ENCODE data around the gene DNAH1.
A peak's percentile ranks its signal among the peaks of the same experiment; 100 is the strongest.
"Not testable (repeated sequence)": the region's sequence is repeated elsewhere in the genome, so short reads cannot be mapped to it uniquely, and the experiment has no call there.

The DNAH1 gene

GRCh38 chr3:52338131-52338530 lies 22.0 kb downstream of the DNAH1 start:
- not testable (repeated sequence) for DNase-seq (ENCODE audit: low spot score)

GRCh38 chr3:52339612-52340011 lies 23.5 kb downstream of the DNAH1 start:
- peak; percentile 65 for DNase-seq (ENCODE audit: low spot score)

DNA sequence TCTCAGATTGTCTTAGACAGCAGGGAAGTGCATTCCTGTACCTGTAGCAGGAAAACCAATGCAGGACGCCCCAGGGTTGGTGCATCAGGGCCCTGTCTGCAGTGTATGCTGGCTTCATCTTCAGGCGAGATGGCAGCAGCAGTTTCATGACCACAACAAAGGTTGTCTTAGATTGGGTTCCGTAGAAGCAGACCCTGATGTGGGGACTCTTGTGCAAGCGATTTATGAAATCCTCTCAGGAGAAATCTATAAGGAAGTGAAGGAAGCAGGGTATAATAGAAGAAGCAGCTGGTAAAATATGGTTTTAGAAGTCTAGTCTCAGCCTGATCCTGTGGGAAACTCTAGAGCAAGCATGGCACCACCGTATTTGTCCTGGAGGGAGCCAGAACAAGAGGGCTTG lies 25.0 kb downstream of the DNAH1 start:
- no peak for DNase-seq (ENCODE audit: low spot score)

- DNase-seq (ENCODE audit: low spot score): no peak
Measured at GRCh38 chr3:52343946-52344600, 28.0 kb downstream of the DNAH1 start.

- DNase-seq (ENCODE audit: low spot score): peak; percentile 70
Measured at GRCh38 chr3:52345521-52346109, 29.5 kb downstream of the DNAH1 start.

DNA sequence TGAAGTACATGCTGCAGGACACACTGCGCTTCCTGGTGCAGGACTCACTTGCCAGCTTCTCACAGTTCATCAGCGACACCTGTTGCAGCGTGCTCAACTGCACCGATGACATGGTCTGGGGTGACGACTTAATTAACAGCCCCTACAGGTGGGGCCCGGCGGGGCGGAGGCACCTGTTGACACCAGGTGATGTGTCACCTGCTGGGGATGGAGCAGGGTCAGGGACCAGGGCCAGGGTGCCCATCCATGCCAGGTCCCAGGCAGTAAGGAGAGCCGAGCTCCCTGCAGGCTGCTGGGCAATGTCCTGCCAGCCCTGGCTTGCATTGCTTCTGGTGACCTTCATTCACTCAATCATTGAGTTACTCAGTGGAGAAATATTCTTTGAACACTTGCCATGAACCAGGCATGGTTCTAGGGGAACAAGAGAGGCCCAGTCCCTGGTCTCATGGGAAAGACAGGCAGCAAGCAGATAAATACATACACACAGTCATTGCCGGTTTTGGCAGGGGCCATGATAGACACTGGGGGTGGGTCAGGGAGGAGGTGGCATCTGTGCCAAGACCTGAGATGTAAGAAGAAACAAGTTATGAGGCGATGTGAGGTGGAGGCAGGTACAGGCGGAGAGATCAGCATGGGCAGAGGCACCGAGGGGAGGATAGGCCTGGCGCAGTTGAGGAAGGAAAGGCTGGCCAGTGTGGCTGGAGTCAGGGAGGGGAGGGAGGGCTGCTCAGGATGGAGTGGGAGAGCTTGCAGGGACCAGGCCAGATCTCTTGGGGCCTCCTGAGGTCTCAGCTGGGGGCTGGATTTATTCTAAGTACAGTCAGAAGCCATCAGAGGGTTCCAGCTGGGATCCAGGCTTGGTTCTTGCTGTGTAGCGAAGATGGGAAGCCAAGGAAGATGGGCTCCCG lies 30.8 kb downstream of the DNAH1 start:
- DNase-seq (ENCODE audit: low spot score): peak; percentile 88

DNA sequence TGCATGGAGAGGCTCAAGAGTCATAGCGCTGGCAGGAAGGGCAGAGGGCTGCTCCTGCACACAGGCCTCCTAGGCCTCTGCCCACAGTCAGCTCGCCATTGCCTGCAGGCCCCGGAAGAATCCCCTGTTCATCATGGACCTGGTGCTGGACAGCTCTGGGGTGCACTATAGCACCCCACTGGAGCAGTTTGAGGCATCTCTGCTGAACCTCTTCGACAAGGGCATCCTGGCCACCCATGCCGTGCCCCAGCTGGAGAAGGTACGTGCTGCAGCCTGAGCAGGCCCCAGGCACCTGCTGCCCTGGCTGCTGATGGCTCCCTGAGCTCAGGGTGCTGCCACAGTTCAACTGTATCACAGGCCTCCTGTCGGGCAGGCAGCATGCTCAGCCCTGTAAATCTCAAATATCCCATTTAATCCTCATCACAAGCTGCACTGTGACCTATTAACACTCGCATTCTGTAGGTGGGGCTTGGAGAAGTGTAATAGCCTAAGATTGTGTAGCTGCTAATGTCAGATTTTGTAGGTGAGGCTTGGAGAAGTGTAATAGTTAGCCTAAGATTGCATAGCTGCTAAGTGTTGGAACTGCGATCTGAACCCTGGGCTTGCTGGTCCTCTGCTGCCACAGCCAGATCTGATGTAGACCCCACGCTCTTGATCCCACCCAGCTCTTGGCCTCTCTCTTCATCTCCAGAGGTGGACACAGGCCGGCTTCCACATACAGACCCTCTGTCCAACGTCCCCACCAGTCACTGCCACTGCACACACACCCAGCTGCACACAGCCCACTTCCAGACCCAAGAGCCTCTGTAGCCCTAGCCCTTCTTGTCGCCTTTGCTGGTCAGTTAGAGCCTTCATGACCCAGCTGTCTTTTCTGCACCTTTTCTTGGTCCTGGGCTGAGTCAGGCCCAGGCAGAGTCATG lies 31.9 kb downstream of the DNAH1 start:
- no peak for DNase-seq (ENCODE audit: low spot score)

GRCh38 chr3:52349131-52349530 lies 33.0 kb downstream of the DNAH1 start:
- DNase-seq (ENCODE audit: low spot score): no peak

- no peak for DNase-seq (ENCODE audit: low spot score)
Measured at GRCh38 chr3:52349611-52350395, 33.7 kb downstream of the DNAH1 start.

DNA sequence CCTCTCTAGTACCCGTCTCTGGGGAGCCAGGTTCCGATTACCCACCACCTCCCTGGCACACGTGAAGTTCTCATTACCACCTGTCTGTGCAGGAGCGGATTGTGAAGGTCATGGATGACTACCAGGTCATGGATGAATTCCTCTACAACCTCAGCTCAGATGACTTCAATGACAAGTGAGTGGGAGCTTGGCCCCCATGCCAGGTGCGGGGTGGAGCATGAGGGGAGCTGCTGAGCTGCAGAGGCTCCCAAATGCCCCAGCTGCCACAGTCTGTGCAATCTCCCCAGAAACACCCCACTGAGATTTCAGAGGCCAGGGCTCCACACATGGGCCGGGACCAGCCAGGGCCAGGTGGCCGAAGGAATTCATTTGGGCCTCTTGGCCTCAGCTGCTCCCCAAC lies 34.3 kb downstream of the DNAH1 start:
- DNase-seq (ENCODE audit: low spot score): no peak

DNA sequence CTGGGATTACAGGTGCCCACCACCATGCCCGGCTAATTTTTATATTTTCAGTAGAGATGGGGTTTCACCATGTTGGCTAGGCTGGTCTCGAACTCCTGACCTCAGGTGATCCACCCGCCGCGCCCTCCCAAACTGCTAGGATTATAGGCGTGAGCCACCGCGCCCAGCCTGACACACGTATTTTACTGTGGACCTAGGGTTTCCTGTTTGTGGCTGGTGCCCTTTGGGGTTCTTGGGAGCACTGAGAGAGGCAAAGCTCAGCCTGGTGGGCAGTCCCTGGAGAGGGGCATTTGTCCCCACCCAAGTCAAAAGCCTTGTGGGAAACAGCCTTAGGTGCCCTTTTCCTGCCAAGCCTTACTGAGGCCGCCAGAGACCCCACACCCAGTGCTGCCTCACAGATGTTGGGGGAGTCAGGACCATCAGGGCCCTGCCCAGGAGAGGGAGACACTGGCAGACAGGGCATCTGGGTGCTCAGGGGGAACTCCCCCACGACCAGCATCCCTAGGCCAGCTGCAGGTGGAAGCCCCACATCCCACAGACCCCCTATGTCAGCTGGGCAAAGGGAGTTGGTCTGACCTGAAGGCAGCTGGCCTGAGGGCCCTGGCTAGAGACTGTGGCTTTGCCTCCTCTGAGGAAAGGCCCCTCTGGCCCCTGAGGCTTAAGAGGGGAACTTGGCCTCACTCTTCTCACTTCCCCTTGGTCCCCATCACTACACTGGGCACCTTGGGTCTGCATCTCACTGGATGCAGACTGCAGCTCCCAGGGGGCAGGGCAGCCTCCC lies 35.1 kb downstream of the DNAH1 start:
- DNase-seq (ENCODE audit: low spot score): no peak

- no peak for DNase-seq (ENCODE audit: low spot score)
Measured at GRCh38 chr3:52351762-52352368, 35.7 kb downstream of the DNAH1 start.

- DNase-seq (ENCODE audit: low spot score): no peak
Measured at GRCh38 chr3:52352566-52352965, 36.4 kb downstream of the DNAH1 start.

DNA sequence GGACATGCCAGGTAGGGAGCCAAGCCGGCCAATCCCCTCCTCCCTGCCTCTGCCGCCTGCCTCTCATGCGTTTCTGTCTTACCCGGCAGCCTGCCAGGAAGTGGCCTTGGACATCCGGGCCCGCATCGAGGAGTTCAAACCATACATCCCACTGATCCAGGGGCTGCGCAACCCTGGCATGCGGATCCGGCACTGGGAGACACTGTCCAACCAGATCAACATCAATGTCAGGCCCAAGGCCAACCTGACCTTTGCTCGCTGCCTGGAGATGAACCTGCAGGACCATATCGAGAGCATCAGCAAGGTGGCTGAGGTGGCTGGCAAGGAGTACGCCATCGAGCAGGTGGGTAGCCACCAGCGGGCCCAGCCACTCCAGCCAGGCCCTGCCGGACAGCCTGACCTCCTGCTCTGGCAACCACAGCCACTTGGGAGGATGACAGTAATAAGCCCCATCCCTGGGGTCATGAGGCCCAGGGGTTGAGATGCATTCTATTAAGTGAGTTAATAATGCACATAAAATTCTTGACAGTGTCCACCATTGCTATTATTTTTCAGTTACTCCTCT lies 37.3 kb downstream of the DNAH1 start:
- DNase-seq (ENCODE audit: low spot score): no peak

- DNase-seq (ENCODE audit: low spot score): no peak
Measured at GRCh38 chr3:52354676-52355075, 38.6 kb downstream of the DNAH1 start.

DNA sequence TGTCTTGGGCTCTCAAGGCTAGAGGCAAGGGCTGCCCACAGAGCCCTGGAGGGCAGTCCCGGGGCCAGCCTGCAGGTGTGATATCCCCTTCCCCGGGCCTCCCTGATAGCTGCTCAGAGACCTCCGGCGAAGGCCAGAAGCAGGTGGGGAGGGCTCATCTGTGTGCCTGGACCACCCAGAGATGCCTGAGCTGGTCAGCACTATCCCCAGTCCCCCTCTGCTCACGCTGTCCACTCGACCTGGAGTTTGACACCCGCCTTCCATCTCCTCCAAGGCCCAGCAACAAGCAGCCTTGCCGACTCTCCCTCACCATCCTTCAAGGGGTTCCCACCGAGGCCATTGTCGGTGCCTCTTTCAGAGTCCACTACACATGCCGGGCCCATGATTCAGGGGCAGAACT lies 39.4 kb downstream of the DNAH1 start:
- DNase-seq (ENCODE audit: low spot score): no peak

- DNase-seq (ENCODE audit: low spot score): no peak
Measured at GRCh38 chr3:52356126-52356525, 40.0 kb downstream of the DNAH1 start.

GRCh38 chr3:52357151-52358080 lies 41.3 kb downstream of the DNAH1 start:
- no peak for DNase-seq (ENCODE audit: low spot score)

Measured in AG08395 (cell line).